Measurements from ENCODE around the gene SYK.

Gene SYK

GRCh38 chr9:90861826-90862740 is 60.5 kb downstream of the SYK start:
- H3K9me3 ChIP-seq (ENCODE audit: insufficient read depth, low read length, severe bottlenecking): no peaks in the 10 kb centered on the region
- H2AFZ ChIP-seq (ENCODE audit: low read depth, low read length): no peak overlapping the region
- H3K4me2 ChIP-seq (ENCODE audit: insufficient read depth, low read length): no peak overlapping the region
- TF ChIP-seq EZH2 (IDR thresholded peaks at IDR 0.05; ENCODE audit: borderline replicate concordance, low read depth, low read length, severe bottlenecking) (no peak), CTCF (IDR thresholded peaks at IDR 0.05; ENCODE audit: borderline replicate concordance, extremely low read depth, low read length, poor library complexity, severe bottlenecking) (no peak)
- H3K27ac ChIP-seq (ENCODE audit: low read length): no peak overlapping the region
- DNase-seq: no peak
- no peaks in the 10 kb centered on the region for H3K27me3 ChIP-seq (ENCODE audit: insufficient read depth, low read length, poor library complexity)
- no peak overlapping the region for H3K9ac ChIP-seq (ENCODE audit: low read depth, low read length)
- ATAC-seq (ENCODE audit: insufficient read depth, low read depth): no peak
- no peaks in the 10 kb centered on the region for H3K36me3 ChIP-seq (ENCODE audit: insufficient read depth, low read length)
- no peaks in the 10 kb centered on the region for H3K4me1 ChIP-seq (ENCODE audit: insufficient read depth, low read length)
- H4K20me1 ChIP-seq (ENCODE audit: insufficient read depth, low read length): no peaks in the 10 kb centered on the region
- H3K79me2 ChIP-seq (ENCODE audit: insufficient read depth, low read length): no peaks in the 10 kb centered on the region
- H3K4me3 ChIP-seq (ENCODE audit: low read depth in 1 of 2, low read length in 2 of 2): no peak overlapping the region

GRCh38 chr9:90864779-90865178 is 63.2 kb downstream of the SYK start:
- Histone ChIP-seq H2AFZ (ENCODE audit: low read depth, low read length) (no peak overlapping the region), H3K27me3 (ENCODE audit: insufficient read depth, low read length, poor library complexity) (no peaks in the 10 kb centered on the region), H3K9me3 (ENCODE audit: insufficient read depth, low read length, severe bottlenecking) (no peaks in the 10 kb centered on the region), H4K20me1 (ENCODE audit: insufficient read depth, low read length) (no peaks in the 10 kb centered on the region), H3K27ac (ENCODE audit: low read length) (no peak overlapping the region), H3K4me1 (ENCODE audit: insufficient read depth, low read length) (no peaks in the 10 kb centered on the region), H3K79me2 (ENCODE audit: insufficient read depth, low read length) (no peaks in the 10 kb centered on the region), H3K9ac (ENCODE audit: low read depth, low read length) (no peak overlapping the region), H3K4me2 (ENCODE audit: insufficient read depth, low read length) (no peak overlapping the region), H3K36me3 (ENCODE audit: insufficient read depth, low read length) (no peaks in the 10 kb centered on the region), H3K4me3 (ENCODE audit: low read depth in 1 of 2, low read length in 2 of 2) (no peak overlapping the region)
- no peak for TF ChIP-seq EZH2 (IDR thresholded peaks at IDR 0.05; ENCODE audit: borderline replicate concordance, low read depth, low read length, severe bottlenecking)
- TF ChIP-seq CTCF (IDR thresholded peaks at IDR 0.05; ENCODE audit: borderline replicate concordance, extremely low read depth, low read length, poor library complexity, severe bottlenecking): no peak
- ATAC-seq (ENCODE audit: insufficient read depth, low read depth): no peak
- no peak for DNase-seq

- Histone ChIP-seq H3K9ac (ENCODE audit: low read depth, low read length) (no peak overlapping the region), H4K20me1 (ENCODE audit: insufficient read depth, low read length) (no peaks in the 10 kb centered on the region), H3K27ac (ENCODE audit: low read length) (no peak overlapping the region), H3K4me1 (ENCODE audit: insufficient read depth, low read length) (no peaks in the 10 kb centered on the region), H3K9me3 (ENCODE audit: insufficient read depth, low read length, severe bottlenecking) (no peaks in the 10 kb centered on the region), H3K4me2 (ENCODE audit: insufficient read depth, low read length) (no peak overlapping the region), H2AFZ (ENCODE audit: low read depth, low read length) (no peak overlapping the region), H3K36me3 (ENCODE audit: insufficient read depth, low read length) (no peaks in the 10 kb centered on the region), H3K4me3 (ENCODE audit: low read depth in 1 of 2, low read length in 2 of 2) (no peak overlapping the region), H3K27me3 (ENCODE audit: insufficient read depth, low read length, poor library complexity) (no peaks in the 10 kb centered on the region), H3K79me2 (ENCODE audit: insufficient read depth, low read length) (no peaks in the 10 kb centered on the region)
- ATAC-seq (ENCODE audit: insufficient read depth, low read depth) (no peak), DNase-seq (no peak)
- TF ChIP-seq EZH2 (IDR thresholded peaks at IDR 0.05; ENCODE audit: borderline replicate concordance, low read depth, low read length, severe bottlenecking) (no peak), CTCF (IDR thresholded peaks at IDR 0.05; ENCODE audit: borderline replicate concordance, extremely low read depth, low read length, poor library complexity, severe bottlenecking) (no peak)
These were observed 65.5 kb downstream of the SYK start for GRCh38 chr9:90867101-90867500.

Measured in DND-41 (cell line).